Skeletal muscle satellite cell (primary cell): Measurements from ENCODE around the gene LPAR1.
A peak's percentile ranks its signal among the peaks of the same experiment; 100 is the strongest.

Experiments
- H3K27me3 ChIP-seq: 2 replicates; pipeline ENCODE4 v1.7.0; 2013; ENCODE audit warnings: low read length; ENCODE audit not compliant: control insufficient read depth, insufficient read depth
- H3K36me3 ChIP-seq: 2 replicates; pipeline ENCODE4 v1.7.0; 2013; ENCODE audit warnings: mild to moderate bottlenecking, control low read depth, low read length; ENCODE audit not compliant: insufficient read depth
- H3K4me1 ChIP-seq: 2 replicates; pipeline ENCODE4 v1.7.0; 2013; ENCODE audit warnings: low read length; ENCODE audit not compliant: control insufficient read depth, insufficient read depth
- H3K4me2 ChIP-seq: 2 replicates; pipeline ENCODE4 v1.7.0; 2013; ENCODE audit warnings: mild to moderate bottlenecking, low read length
- H3K4me3 ChIP-seq: 2 replicates; pipeline ENCODE4 v1.7.0; 2013; ENCODE audit warnings: low read length
- H3K9ac ChIP-seq: 2 replicates; pipeline ENCODE4 v1.7.0; 2013; ENCODE audit warnings: mild to moderate bottlenecking, low read depth, low read length, moderate library complexity
- H3K9me3 ChIP-seq: replicated peaks from 2 replicates; pipeline ENCODE4 v1.7.0; 2013; ENCODE audit warnings: mild to moderate bottlenecking, control low read depth, low read length

Gene LPAR1

DNA sequence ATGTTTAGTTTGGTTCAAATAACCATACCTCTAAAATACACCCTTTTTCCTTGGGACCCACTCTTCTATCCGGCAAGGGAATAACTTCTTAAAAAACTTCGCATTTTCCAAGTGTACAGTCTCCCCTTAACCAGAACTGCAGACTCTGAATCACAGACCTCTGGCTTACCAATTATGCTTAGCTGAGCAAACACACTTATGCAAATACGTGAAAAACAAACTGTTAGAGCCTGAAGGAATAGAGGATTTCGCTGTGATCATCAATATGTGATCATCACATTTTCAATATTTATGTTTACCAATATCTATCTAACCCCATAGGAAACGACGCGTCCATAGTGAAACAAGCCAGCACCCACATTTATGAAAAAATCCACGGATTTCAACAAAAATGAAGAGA lies 1.3 kb downstream of the LPAR1 start:
- Histone ChIP-seq H3K27me3 (no peaks in the 10 kb centered on the region), H3K4me3 (peak overlapping the region; percentile 76), H3K4me2 (peak overlapping the region; percentile 85), H3K4me1 (peaks cover 31% of the 10 kb centered on the region), H3K36me3 (peaks cover 7% of the 10 kb centered on the region), H3K9me3 (no peaks in the 10 kb centered on the region), H3K9ac (peak overlapping the region; percentile 90)

DNA sequence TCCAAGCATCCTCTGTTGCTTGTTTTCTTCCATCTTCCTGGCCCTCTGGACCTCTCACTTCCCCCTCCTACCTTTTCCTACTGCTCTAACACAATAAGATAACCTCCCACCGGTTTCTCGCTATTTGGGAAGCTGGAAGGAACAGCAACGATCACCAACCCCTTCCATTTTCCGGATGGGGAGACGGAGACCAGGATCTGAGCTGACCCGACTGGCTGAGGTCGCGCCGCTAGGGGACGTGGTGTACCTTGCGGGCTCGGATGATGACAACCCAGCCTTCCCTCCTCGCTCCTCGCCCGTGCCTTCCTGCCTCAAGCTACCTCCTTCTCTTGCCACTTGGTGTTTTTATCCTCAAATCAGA lies 1.9 kb downstream of the LPAR1 start:
- Histone ChIP-seq H3K27me3 (no peaks in the 10 kb centered on the region), H3K4me1 (peaks cover 35% of the 10 kb centered on the region), H3K4me2 (peak overlapping the region; percentile 85), H3K9me3 (no peaks in the 10 kb centered on the region), H3K9ac (peak overlapping the region; percentile 90), H3K4me3 (peak overlapping the region; percentile 76), H3K36me3 (peaks cover 12% of the 10 kb centered on the region)

DNA sequence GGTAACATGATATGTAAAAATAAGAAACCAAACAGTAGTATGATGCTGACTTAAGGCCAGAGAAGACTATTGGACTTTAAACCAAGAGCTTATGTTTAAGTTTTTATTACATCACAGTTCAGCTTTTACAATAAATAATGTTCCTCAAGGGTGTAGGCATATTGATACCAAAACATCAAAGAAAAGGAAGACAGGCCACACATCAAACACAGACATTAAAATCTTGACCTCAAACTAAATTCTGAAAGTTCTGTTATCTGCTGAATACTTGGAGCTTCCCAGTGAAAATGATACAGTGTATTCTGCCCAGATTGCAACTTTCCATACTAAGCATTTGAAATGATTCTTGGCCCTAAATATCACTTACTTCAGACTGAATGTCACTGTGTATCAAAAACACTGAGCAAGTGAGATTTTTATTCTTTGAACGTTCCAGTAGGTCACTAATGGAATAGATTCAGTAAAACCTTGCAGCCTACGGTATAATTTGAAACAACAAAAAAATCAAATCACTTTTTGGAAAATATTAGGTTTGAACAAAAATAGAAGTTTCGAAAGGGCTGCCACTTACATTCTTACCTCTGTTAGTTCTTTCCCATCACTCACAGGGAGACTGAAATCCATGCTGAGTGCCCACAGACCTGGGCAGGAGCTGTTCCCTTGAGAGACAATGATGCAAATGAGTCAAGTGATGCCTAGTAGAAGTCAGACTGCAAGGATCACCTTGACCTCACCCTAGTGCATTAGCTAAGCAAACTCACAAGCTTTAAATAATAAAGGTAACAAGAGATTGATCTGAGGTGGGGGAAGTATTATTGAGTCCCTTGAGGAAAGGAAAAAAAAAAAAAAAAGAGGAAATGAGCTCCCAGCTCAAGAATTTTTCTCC lies 2.5 kb downstream of the LPAR1 start:
- peak overlapping the region; percentile 76 for H3K4me3 ChIP-seq
- H3K9ac ChIP-seq, result peak overlapping the region; percentile 90
- H3K9me3 ChIP-seq, result no peaks in the 10 kb centered on the region
- peak overlapping the region; percentile 85 for H3K4me2 ChIP-seq
- H3K27me3 ChIP-seq, result no peaks in the 10 kb centered on the region
- H3K36me3 ChIP-seq, result peaks cover 13% of the 10 kb centered on the region
- H3K4me1 ChIP-seq, result peaks cover 36% of the 10 kb centered on the region

DNA sequence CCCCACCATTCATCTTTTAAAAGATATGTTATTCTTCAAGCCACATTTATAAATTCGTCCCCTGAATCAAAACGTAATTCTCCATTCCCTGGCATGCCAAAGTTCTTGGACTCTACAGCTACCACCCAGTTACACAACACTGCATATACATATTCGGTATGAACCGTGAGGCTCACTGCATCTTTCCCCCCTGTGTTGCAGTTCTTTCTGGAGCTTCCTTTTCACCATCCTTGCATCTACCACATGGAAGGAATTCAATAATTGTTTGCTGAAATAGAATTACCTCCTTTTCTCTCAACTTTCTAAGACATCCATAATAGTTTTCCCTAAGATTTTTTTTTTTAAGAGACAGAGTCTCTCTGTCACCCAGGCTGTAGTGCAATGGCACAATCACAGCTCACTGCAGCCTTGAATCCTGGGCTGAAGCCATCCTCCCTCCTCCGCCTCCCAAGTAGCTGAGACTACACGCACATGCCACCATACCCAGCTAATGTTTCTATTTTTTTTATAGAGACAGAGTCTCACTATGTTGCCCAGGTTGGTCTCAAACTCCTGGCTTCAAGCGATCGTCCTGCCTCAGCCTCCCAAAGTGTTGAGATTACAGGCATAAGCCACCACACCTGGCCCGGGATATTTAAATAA lies 3.3 kb downstream of the LPAR1 start:
- Histone ChIP-seq H3K4me3 (peak overlapping the region; percentile 76), H3K4me2 (peak overlapping the region; percentile 85), H3K9me3 (no peaks in the 10 kb centered on the region), H3K36me3 (peaks cover 19% of the 10 kb centered on the region), H3K27me3 (no peaks in the 10 kb centered on the region), H3K4me1 (peaks cover 36% of the 10 kb centered on the region), H3K9ac (peak overlapping the region; percentile 90)

DNA sequence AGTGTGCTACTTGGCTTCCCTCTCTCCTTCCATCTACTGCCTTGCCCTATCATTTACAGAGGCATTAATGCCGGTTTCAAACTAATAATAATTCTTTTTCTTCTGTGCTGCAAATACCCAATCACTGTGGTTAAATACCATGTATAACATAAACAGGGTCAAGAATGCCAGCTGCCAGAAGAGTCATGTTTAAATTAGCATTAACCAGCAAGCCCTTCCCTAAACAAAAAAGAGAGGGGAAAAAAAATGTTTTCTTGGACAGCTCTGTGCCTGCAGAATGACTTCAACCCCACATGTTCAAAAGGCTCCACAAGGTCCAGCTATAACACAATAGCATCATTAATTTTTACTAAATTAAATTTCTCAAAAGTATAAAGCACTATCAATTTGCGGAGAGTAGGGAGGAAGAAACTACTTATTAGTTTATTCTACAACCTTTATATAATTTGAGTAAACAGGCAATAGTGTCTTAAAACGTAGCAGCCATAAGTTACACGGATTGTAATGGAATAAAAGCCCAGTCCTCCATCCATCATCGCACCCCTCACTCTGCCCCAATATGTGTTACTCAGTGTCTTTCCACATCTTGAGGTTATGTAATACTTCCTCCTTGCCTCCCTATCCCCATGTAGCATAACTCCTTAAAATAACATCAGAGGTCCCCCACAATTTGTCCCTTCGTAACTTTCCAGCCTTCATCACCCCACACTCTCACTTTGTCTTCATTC lies 3.9 kb downstream of the LPAR1 start:
- Histone ChIP-seq H3K4me3 (peak overlapping the region; percentile 76), H3K4me2 (peak overlapping the region; percentile 85), H3K9me3 (no peaks in the 10 kb centered on the region), H3K27me3 (no peaks in the 10 kb centered on the region), H3K9ac (no peak overlapping the region), H3K4me1 (peaks cover 35% of the 10 kb centered on the region), H3K36me3 (peaks cover 25% of the 10 kb centered on the region)

DNA sequence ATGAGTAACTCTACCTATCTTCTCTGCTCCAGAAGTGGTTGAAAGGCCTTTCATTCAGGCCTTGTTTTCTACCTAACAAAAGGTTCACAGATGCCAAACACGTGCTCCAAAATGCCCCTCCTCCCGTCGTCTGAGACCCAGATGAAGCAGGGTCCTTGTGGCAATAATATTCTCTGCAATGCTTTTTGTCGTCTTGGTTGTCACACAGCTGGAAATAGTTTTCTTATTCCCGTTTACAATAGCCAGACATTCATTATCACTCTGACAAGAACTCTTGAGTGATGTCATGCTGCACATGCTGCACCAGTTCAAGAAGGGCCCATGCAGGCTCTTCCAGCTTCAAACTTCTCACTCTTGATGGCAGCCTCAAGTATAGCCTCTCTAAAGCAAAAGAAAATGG lies 7.8 kb downstream of the LPAR1 start:
- Histone ChIP-seq H3K4me2 (no peak overlapping the region), H3K27me3 (no peaks in the 10 kb centered on the region), H3K9ac (no peak overlapping the region), H3K4me1 (peaks cover 31% of the 10 kb centered on the region), H3K9me3 (no peaks in the 10 kb centered on the region), H3K36me3 (peaks cover 36% of the 10 kb centered on the region), H3K4me3 (no peak overlapping the region)

DNA sequence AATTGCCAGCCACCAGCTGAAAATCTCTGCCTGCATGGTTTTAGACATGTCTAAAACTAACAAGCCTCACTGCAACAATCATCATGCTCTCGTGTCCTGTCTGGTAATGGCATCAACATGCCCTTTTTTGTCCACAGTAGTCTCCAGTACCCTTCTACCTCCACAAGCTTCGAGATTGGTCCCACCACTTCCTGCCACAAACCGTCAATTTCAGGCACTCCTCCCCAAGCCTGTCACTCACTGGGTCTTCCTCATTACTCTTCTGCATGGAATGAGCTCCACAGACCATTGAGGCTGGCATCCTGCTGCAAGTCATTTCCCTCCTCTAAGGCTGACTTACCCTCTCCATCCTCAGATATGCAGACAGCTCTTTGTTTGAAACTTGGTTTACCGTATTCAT lies 9.0 kb downstream of the LPAR1 start:
- Histone ChIP-seq H3K9me3 (no peaks in the 10 kb centered on the region), H3K4me1 (peaks cover 19% of the 10 kb centered on the region), H3K9ac (no peak overlapping the region), H3K4me3 (no peak overlapping the region), H3K36me3 (peaks cover 37% of the 10 kb centered on the region), H3K4me2 (no peak overlapping the region), H3K27me3 (no peaks in the 10 kb centered on the region)

DNA sequence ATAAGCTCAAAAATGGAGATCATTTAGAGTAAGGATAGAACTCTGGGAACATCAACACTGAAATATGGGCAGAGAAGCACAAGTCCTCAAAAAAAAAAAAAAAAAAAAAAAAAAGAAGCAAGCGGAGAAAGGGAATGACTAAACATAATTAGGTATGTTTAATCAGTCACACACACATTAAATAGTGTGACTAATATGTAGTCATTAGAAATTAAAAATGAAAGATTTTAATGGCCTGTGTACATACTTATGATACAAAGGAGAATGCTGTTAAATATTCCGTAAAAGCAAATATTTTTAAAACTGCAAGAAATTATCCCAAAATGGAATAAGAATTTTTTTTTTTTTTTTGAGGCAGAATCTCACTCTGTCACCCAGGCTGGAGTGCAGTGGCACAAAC lies 10.5 kb downstream of the LPAR1 start:
- Histone ChIP-seq H3K4me1 (peaks cover 18% of the 10 kb centered on the region), H3K36me3 (peaks cover 37% of the 10 kb centered on the region)

DNA sequence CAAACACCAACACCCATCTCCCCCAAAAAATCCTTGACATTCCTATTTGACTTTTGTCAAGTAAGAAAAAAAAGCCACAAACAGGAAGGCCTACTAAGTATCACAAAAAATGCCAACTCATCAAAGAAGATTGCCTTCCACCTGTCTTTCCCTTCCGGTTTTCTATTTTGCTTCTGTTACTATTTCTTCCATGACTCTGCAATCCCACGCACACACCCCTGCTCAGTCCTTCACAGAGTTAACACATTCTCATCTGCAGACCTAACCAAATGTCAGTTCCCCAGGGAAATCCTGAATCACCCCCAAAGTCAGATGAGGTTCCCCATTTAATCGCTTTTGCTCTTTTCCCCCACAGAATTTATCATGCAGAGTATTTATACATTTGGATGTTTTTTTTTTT lies 15.1 kb downstream of the LPAR1 start:
- Histone ChIP-seq H3K9ac (no peak overlapping the region), H3K4me3 (no peak overlapping the region), H3K27me3 (no peaks in the 10 kb centered on the region)

More for the DNA sequence above, 10.5 kb downstream of the LPAR1 start:
- H3K9me3 ChIP-seq, result no peaks in the 10 kb centered on the region
- no peaks in the 10 kb centered on the region for H3K27me3 ChIP-seq
- H3K9ac ChIP-seq, result no peak overlapping the region
- no peak overlapping the region for H3K4me2 ChIP-seq
- H3K4me3 ChIP-seq, result no peak overlapping the region

DNA sequence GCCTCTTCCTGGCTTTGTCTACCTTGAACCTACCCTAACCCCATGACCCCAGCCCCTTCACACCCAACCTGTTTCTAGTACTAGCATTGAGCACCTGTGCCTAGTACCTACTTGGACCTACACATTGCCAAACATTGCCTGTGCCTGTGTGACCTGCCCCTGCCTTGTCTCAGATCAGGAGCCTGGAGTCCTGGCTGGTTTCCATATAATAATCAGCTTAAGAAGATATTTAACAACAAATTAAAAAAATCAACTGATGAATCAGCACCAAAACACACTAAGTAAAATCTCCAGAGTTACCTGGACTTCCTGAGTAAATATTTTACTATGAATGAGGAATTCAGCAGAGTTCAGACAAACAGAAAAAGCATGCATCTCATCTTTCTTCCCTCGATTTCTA lies 17.7 kb downstream of the LPAR1 start:
- H3K4me2 ChIP-seq, result no peak overlapping the region
- no peaks in the 10 kb centered on the region for H3K27me3 ChIP-seq
- no peak overlapping the region for H3K4me3 ChIP-seq
- H3K36me3 ChIP-seq, result peaks cover 12% of the 10 kb centered on the region
- no peak overlapping the region for H3K9ac ChIP-seq
- H3K4me1 ChIP-seq, result peaks cover 50% of the 10 kb centered on the region
- H3K9me3 ChIP-seq, result no peaks in the 10 kb centered on the region

More for the DNA sequence above, 15.1 kb downstream of the LPAR1 start:
- Histone ChIP-seq H3K9me3 (no peaks in the 10 kb centered on the region), H3K36me3 (peaks cover 6% of the 10 kb centered on the region), H3K4me1 (peaks cover 32% of the 10 kb centered on the region), H3K4me2 (no peak overlapping the region)

DNA sequence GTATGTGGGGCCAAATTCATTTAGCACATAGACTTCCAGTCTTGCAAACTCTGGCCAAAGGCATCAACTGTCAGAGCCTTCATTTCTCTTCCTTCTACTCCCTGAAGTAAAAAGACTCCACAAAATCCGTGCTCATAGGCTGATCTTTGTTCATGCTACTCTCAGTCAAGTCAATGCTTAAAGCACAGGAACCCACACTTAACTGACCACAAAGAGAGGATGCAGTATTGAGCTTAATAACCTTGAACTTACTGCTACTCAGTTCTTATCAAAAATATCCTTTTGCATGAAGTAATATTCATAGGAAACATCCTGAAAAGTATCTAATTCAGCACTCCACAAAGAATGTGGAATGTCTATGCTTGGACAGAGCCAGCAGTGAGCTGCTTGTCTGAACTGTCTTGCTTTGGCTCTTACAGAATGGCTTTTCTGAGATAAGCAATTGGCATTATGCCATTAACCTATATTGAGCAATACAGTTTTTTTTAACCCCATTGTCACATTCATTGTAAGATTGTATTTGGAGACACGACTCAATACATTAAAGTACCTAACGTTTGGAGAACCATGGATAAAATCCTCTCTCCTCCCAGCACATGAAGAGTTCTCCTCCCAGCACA lies 21.7 kb downstream of the LPAR1 start:
- Histone ChIP-seq H3K4me1 (peaks cover 49% of the 10 kb centered on the region), H3K4me2 (peak overlapping the region; percentile 4), H3K36me3 (peaks cover 19% of the 10 kb centered on the region), H3K9me3 (no peaks in the 10 kb centered on the region), H3K27me3 (no peaks in the 10 kb centered on the region), H3K4me3 (no peak overlapping the region), H3K9ac (no peak overlapping the region)
